Left cardiac atrium (tissue), 2 donors: ENCODE data around the gene NHLRC3. TPM values are rescaled to one million over a fixed set of nuclear protein-coding genes. Genes with fewer than 3 reads are reported as not detected.

Experiments used
- total RNA-seq, 2 donors: library from RNA; stranded (reverse); fragmentation: NEBNext Ultra II Directional; extraction: Animal tissue kit (Norgen Biotek cat#: 25700); gene quantifications; one replicate each; pipeline ENCODE4 v1.2.1, GENCODE V29; 2021
- donor health status: DM: no; HTN: yes; CAD: no; lungs with severe emphysema.
- donor health status: DM: yes; HTN: yes; CAD: no.

NHLRC3 gene
- total RNA-seq, 2 donors from 2014 or later: 12.2 to 16.1 TPM

Other genes with a start within 250 kb of the NHLRC3 start
- gene STOML3, start 47.6 kb upstream of the NHLRC3 start, total RNA-seq: not detected
- gene PROSER1, start 367 bp upstream of the NHLRC3 start, total RNA-seq: 10 to 100 TPM; 11.3 to 15.4 TPM